SU-DHL-6 (cell line): Measurements from ENCODE around the gene CPEB3.
A peak's percentile ranks its signal among the peaks of the same experiment; 100 is the strongest.

Source experiments
- H2AFZ ChIP-seq: fragments of 200-600 bp; sonication (generic); 2 replicates; pipeline ENCODE4 v1.6.1; 2014; ENCODE audit warnings: low read depth, mild to moderate bottlenecking, moderate library complexity, mixed read lengths, antibody characterized with exemption, low read length; ENCODE audit not compliant: severe bottlenecking
- H3F3A ChIP-seq: fragments of 200-600 bp; shearing (Covaris generic); 2 replicates; pipeline ENCODE4 v1.6.0; 2016; ENCODE audit warnings: antibody characterized with exemption, mild to moderate bottlenecking; ENCODE audit not compliant: insufficient read depth
- H3K27ac ChIP-seq: fragments of 200-600 bp; sonication (generic); 2 replicates; pipeline ENCODE4 v1.5.1; 2016; ENCODE audit warnings: low read depth, mild to moderate bottlenecking, low read length, moderate library complexity, mixed read lengths
- H3K27me3 ChIP-seq: fragments of 200-600 bp; sonication (generic), shearing (Covaris generic); 2 replicates; pipeline ENCODE4 v1.6.0; 2014; ENCODE audit warnings: mild to moderate bottlenecking, low read length
- H3K36me3 ChIP-seq: fragments of 200-600 bp; sonication (generic); 2 replicates; pipeline ENCODE4 v1.6.1; 2014; ENCODE audit warnings: mild to moderate bottlenecking, low read length, mixed read lengths
- H3K4me2 ChIP-seq: fragments of 300-600, 200-600 bp; shearing (Covaris generic), sonication (generic); 2 replicates; pipeline ENCODE4 v1.6.0; 2014; ENCODE audit warnings: low read length, low read depth, mild to moderate bottlenecking; ENCODE audit not compliant: poor library complexity, severe bottlenecking
- H3K4me3 ChIP-seq: fragments of 200-600 bp; sonication (generic); 2 replicates; pipeline ENCODE4 v1.5.1; 2014; ENCODE audit warnings: antibody characterized with exemption, low read length, mild to moderate bottlenecking, mixed read lengths; ENCODE audit not compliant: insufficient read depth, poor library complexity, severe bottlenecking
- H3K79me2 ChIP-seq: fragments of 200-600 bp; sonication (generic); 2 replicates; pipeline ENCODE4 v1.6.1; 2014; ENCODE audit warnings: mild to moderate bottlenecking, low read length, moderate library complexity; ENCODE audit not compliant: insufficient read depth
- H3K9ac ChIP-seq: fragments of 200-600 bp; sonication (generic); 2 replicates; pipeline ENCODE4 v1.7.0; 2014; ENCODE audit warnings: mild to moderate bottlenecking, low read length
- H3K9me2 ChIP-seq: fragments of 200-600 bp; sonication (generic); replicated peaks from 2 replicates; pipeline ENCODE4 v1.6.1; 2014; ENCODE audit warnings: low read length; ENCODE audit not compliant: insufficient read depth
- H3K9me3 ChIP-seq: fragments of 200-600 bp; sonication (generic); 2 replicates; pipeline ENCODE4 v1.6.1; 2014; ENCODE audit warnings: low read length, mixed read lengths; ENCODE audit not compliant: insufficient read depth
- H4K20me1 ChIP-seq: fragments of 200-600 bp; sonication (generic); 2 replicates; pipeline ENCODE4 v1.6.1; 2014; ENCODE audit warnings: low read depth, mild to moderate bottlenecking, antibody characterized with exemption, low read length, moderate library complexity, mixed read lengths
- CTCF ChIP-seq: fragments of 200-600 bp; sonication (generic); IDR thresholded peaks from one replicate; pipeline ENCODE4 v1.5.1; 2017; ENCODE audit warnings: antibody characterized with exemption, mild to moderate bottlenecking, low read length, moderate library complexity; ENCODE audit not compliant: insufficient read depth, poor library complexity, severe bottlenecking
- EZH2phosphoT487 ChIP-seq: fragments of 200-600 bp; sonication (generic), shearing (Covaris generic); conservative IDR thresholded peaks from 2 replicates; pipeline ENCODE4 v1.6.1; 2018; ENCODE audit warnings: mild to moderate bottlenecking, antibody characterized with exemption, low read length, moderate library complexity, mixed read lengths

Gene CPEB3

GRCh38 chr10:92052741-92053140, 238.1 kb downstream of the CPEB3 start:
- H3K36me3 ChIP-seq = no peaks in the 10 kb centered on the region
- H4K20me1 ChIP-seq = no peaks in the 10 kb centered on the region
- H3K27me3 ChIP-seq = no peaks in the 10 kb centered on the region
- no peaks in the 10 kb centered on the region for H3K9me3 ChIP-seq
- no peak overlapping the region for H3K27ac ChIP-seq
- H3K9me2 ChIP-seq = no peaks in the 10 kb centered on the region
- no peak overlapping the region for H3K9ac ChIP-seq
- no peaks in the 10 kb centered on the region for H3K79me2 ChIP-seq
- peaks cover 13% of the 10 kb centered on the region; the same call in 1 of the 2 replicates for H3F3A ChIP-seq
- no peak overlapping the region for H2AFZ ChIP-seq
- TF ChIP-seq EZH2phosphoT487 = no peak
- TF ChIP-seq CTCF = no peak
- H3K4me3 ChIP-seq = no peak overlapping the region
- no peak overlapping the region for H3K4me2 ChIP-seq

GRCh38 chr10:92052088-92052487, 238.8 kb downstream of the CPEB3 start:
- Histone ChIP-seq H4K20me1 (no peaks in the 10 kb centered on the region), H3K36me3 (no peaks in the 10 kb centered on the region), H3K27ac (no peak overlapping the region), H3F3A (peaks cover 13% of the 10 kb centered on the region; the same call in 1 of the 2 replicates), H3K4me3 (no peak overlapping the region), H3K79me2 (no peaks in the 10 kb centered on the region), H3K9me2 (no peaks in the 10 kb centered on the region), H3K4me2 (no peak overlapping the region), H2AFZ (no peak overlapping the region), H3K9me3 (no peaks in the 10 kb centered on the region), H3K9ac (no peak overlapping the region), H3K27me3 (no peaks in the 10 kb centered on the region)
- TF ChIP-seq EZH2phosphoT487 (no peak), CTCF (no peak)

- Histone ChIP-seq H3K4me3 (no peak overlapping the region), H3K9me2 (no peaks in the 10 kb centered on the region), H3K9ac (no peak overlapping the region), H3K27ac (no peak overlapping the region), H3K27me3 (no peaks in the 10 kb centered on the region), H3K36me3 (no peaks in the 10 kb centered on the region), H4K20me1 (no peaks in the 10 kb centered on the region), H2AFZ (no peak overlapping the region), H3K79me2 (no peaks in the 10 kb centered on the region), H3F3A (peaks cover 13% of the 10 kb centered on the region; the same call in 1 of the 2 replicates), H3K9me3 (no peaks in the 10 kb centered on the region), H3K4me2 (peak overlapping the region; percentile 39)
- TF ChIP-seq EZH2phosphoT487 = no peak
- TF ChIP-seq CTCF = no peak
Measured at GRCh38 chr10:92047215-92047614, 243.7 kb downstream of the CPEB3 start.

GRCh38 chr10:92045641-92046106, 245.2 kb downstream of the CPEB3 start:
- H3K4me2 ChIP-seq = no peak overlapping the region
- H3F3A ChIP-seq = peaks cover 13% of the 10 kb centered on the region; the same call in 1 of the 2 replicates
- H3K9me3 ChIP-seq = no peaks in the 10 kb centered on the region
- no peaks in the 10 kb centered on the region for H3K27me3 ChIP-seq
- no peaks in the 10 kb centered on the region for H3K36me3 ChIP-seq
- H3K4me3 ChIP-seq = no peak overlapping the region
- H3K9me2 ChIP-seq = no peaks in the 10 kb centered on the region
- no peak for TF ChIP-seq CTCF
- H3K27ac ChIP-seq = no peak overlapping the region
- no peak overlapping the region for H2AFZ ChIP-seq
- no peak overlapping the region for H3K9ac ChIP-seq
- H4K20me1 ChIP-seq = no peaks in the 10 kb centered on the region
- no peaks in the 10 kb centered on the region for H3K79me2 ChIP-seq
